ENCODE measurements around the gene TBX19. TPM values are rescaled to one million over a fixed set of nuclear protein-coding genes. Genes with fewer than 3 reads are reported as not detected.

TBX19 gene
- total and polyA plus RNA-seq, 2 donors (not counting 1 experiment from before 2014, with no cell fraction given): 6.3 to 7.0 TPM

- WGBS (ENCODE audit: insufficient coverage): 93% methylated on average over 6 of the region's 7 CpGs
- DNase-seq: no peak
- no peaks in the 10 kb centered on the region for H3K9me3 ChIP-seq (ENCODE audit: control extremely low read depth in 1 of 3, control insufficient read depth in 2 of 3, insufficient read depth in 1 of 3, low read length in 2 of 3)
- no peak overlapping the region for H3K9ac ChIP-seq (ENCODE audit: low read length)
- ChIA-PET CTCF (no interaction called here), POLR2A (no interaction called here)
- no peak overlapping the region for H3K27ac ChIP-seq (ENCODE audit: low read length in 2 of 2)
- H2AFZ ChIP-seq (ENCODE audit: insufficient read depth, low read depth, low read length, poor library complexity, severe bottlenecking): no peak overlapping the region
- TF ChIP-seq, protein P1, sequence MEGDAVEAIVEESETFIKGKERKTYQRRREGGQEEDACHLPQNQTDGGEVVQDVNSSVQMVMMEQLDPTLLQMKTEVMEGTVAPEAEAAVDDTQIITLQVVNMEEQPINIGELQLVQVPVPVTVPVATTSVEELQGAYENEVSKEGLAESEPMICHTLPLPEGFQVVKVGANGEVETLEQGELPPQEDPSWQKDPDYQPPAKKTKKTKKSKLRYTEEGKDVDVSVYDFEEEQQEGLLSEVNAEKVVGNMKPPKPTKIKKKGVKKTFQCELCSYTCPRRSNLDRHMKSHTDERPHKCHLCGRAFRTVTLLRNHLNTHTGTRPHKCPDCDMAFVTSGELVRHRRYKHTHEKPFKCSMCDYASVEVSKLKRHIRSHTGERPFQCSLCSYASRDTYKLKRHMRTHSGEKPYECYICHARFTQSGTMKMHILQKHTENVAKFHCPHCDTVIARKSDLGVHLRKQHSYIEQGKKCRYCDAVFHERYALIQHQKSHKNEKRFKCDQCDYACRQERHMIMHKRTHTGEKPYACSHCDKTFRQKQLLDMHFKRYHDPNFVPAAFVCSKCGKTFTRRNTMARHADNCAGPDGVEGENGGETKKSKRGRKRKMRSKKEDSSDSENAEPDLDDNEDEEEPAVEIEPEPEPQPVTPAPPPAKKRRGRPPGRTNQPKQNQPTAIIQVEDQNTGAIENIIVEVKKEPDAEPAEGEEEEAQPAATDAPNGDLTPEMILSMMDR (IDR thresholded peaks at IDR 0.05): no peak
- TF ChIP-seq EZH2 (IDR thresholded peaks at IDR 0.05; ENCODE audit: borderline replicate concordance, insufficient read depth, low read depth, low read length, poor library complexity, severe bottlenecking): no peak
- ATAC-seq (ENCODE audit: low read depth): no peak
- H3K4me2 ChIP-seq (replicated peaks; ENCODE audit: low read depth, low read length, poor library complexity, severe bottlenecking): no peak overlapping the region
- Mint-ChIP-seq H3K9me3 (ENCODE audit: insufficient read depth) (no peaks in the 10 kb centered on the region), H3K4me3 (no peak overlapping the region), H3K4me1 (peaks cover 23% of the 10 kb centered on the region), H3K27ac (no peak overlapping the region), H3K27me3 (no peaks in the 10 kb centered on the region)
- no peaks in the 10 kb centered on the region for H3K27me3 ChIP-seq (replicated peaks in 1 of 4; ENCODE audit: control extremely low read depth in 1 of 4, control insufficient read depth in 3 of 4, insufficient read depth in 4 of 4, low read length in 3 of 4)
- peaks cover 76% of the 10 kb centered on the region for H3K79me2 ChIP-seq (ENCODE audit: control insufficient read depth, insufficient read depth, low read length)
- H3K4me1 ChIP-seq (ENCODE audit: control insufficient read depth in 2 of 2, insufficient read depth in 2 of 2, low read length in 2 of 2): peaks cover 0 to 5% of the 10 kb centered on the region in 2 donors
- H3K4me3 ChIP-seq (ENCODE audit: control extremely low read depth in 1 of 5, extremely low read depth in 1 of 5, insufficient read depth in 1 of 5, low read depth in 2 of 5, low read length in 4 of 5): no peak overlapping the region
- H4K20me1 ChIP-seq (ENCODE audit: control insufficient read depth, insufficient read depth, low read length, poor library complexity, severe bottlenecking): peaks cover 68% of the 10 kb centered on the region
- intact Hi-C loops (cut with micrococcal nuclease): no loop called here
- peaks cover 5 to 94% of the 10 kb centered on the region in 2 experiments for H3K36me3 ChIP-seq (replicated peaks in 1 of 2; ENCODE audit: control extremely low read depth in 1 of 2, control insufficient read depth in 1 of 2, extremely low read depth in 1 of 2, insufficient read depth in 2 of 2, low read length in 1 of 2)
Measured at GRCh38 chr1:168236836-168237611, 43.7 kb upstream of the TBX19 start.

- Mint-ChIP-seq H3K27ac (no peak overlapping the region), H3K4me1 (peaks cover 14% of the 10 kb centered on the region), H3K27me3 (no peaks in the 10 kb centered on the region), H3K9me3 (ENCODE audit: insufficient read depth) (no peaks in the 10 kb centered on the region), H3K4me3 (no peak overlapping the region)
- H3K27me3 ChIP-seq (replicated peaks in 1 of 4; ENCODE audit: control extremely low read depth in 1 of 4, control insufficient read depth in 3 of 4, insufficient read depth in 4 of 4, low read length in 3 of 4): no peaks in the 10 kb centered on the region
- ChIA-PET CTCF (no interaction called here), POLR2A (no interaction called here)
- peaks cover 17 to 89% of the 10 kb centered on the region in 2 experiments for H3K36me3 ChIP-seq (replicated peaks in 1 of 2; ENCODE audit: control extremely low read depth in 1 of 2, control insufficient read depth in 1 of 2, extremely low read depth in 1 of 2, insufficient read depth in 2 of 2, low read length in 1 of 2)
- no peak overlapping the region for H3K4me2 ChIP-seq (replicated peaks; ENCODE audit: low read depth, low read length, poor library complexity, severe bottlenecking)
- DNase-seq (no peak), ATAC-seq (ENCODE audit: low read depth) (no peak)
- no peak overlapping the region for H3K27ac ChIP-seq (ENCODE audit: low read length in 2 of 2)
- intact Hi-C loops (cut with micrococcal nuclease): no loop called here
- no peak overlapping the region for H2AFZ ChIP-seq (ENCODE audit: insufficient read depth, low read depth, low read length, poor library complexity, severe bottlenecking)
- H3K9me3 ChIP-seq (ENCODE audit: control extremely low read depth in 1 of 3, control insufficient read depth in 2 of 3, insufficient read depth in 1 of 3, low read length in 2 of 3): no peaks in the 10 kb centered on the region
- no peak overlapping the region for H3K9ac ChIP-seq (ENCODE audit: low read length)
- H3K79me2 ChIP-seq (ENCODE audit: control insufficient read depth, insufficient read depth, low read length): peaks cover 58% of the 10 kb centered on the region
- no peak for TF ChIP-seq EZH2 (IDR thresholded peaks at IDR 0.05; ENCODE audit: borderline replicate concordance, insufficient read depth, low read depth, low read length, poor library complexity, severe bottlenecking)
- TF ChIP-seq, protein P1 (IDR thresholded peaks at IDR 0.05): no peak
- H3K4me1 ChIP-seq (ENCODE audit: control insufficient read depth in 2 of 2, insufficient read depth in 2 of 2, low read length in 2 of 2): no peaks in the 10 kb centered on the region
- 89% methylated on average over 1 of the region's 2 CpGs for WGBS (ENCODE audit: insufficient coverage)
- peaks cover 27% of the 10 kb centered on the region for H4K20me1 ChIP-seq (ENCODE audit: control insufficient read depth, insufficient read depth, low read length, poor library complexity, severe bottlenecking)
- H3K4me3 ChIP-seq (ENCODE audit: control extremely low read depth in 1 of 5, extremely low read depth in 1 of 5, insufficient read depth in 1 of 5, low read depth in 2 of 5, low read length in 4 of 5): no peak overlapping the region
Measured at GRCh38 chr1:168243198-168243597, 37.5 kb upstream of the TBX19 start.
